GM20000 (cell line): ENCODE measurements around the gene SH3RF3.

Experiments
- DNase-seq: peaks from one replicate; pipeline ENCODE4 v3.0.0; 2012; ENCODE audit warnings: low spot score
- CTCF ChIP-seq: IDR thresholded peaks from 2 replicates; pipeline ENCODE4 v1.5.1; 2012; ENCODE audit warnings: mild to moderate bottlenecking, control low read depth; ENCODE audit errors: extremely low read depth, missing control alignments

Gene SH3RF3

GRCh38 chr2:109471658-109472057 lies 342.7 kb downstream of the SH3RF3 start:
- no peak for TF ChIP-seq CTCF
- DNase-seq: no peak

DNA sequence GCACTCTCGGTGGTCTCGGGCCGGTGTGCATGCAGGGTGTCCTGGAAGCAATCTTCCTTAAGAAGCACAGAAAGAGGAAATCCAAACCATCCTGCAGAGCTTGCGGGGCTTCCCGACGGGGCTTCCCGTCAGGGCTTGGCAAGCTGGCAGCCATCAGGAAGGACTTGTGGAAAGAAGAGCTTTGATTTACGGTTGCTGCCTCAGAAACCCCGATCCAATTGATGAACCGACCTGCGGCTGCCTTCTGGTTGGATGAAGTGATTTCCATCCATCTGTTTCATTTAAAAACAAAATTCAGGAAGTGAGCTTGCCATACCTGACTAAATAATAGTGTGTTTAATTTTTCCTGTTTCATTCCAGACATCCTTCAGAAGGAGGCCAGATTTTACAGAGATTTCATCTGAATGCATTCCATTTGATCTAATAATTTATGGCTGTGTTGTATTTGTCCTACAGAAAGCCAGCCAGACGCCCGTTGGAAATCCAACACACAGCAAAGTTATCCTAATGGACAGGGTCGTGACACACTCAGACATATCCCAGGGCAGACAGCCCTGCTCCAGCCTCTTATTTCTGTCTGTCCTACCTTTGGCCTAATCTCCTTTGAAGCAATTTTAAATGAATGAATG lies 343.4 kb downstream of the SH3RF3 start:
- DNase-seq: no peak
- TF ChIP-seq CTCF: no peak

DNA sequence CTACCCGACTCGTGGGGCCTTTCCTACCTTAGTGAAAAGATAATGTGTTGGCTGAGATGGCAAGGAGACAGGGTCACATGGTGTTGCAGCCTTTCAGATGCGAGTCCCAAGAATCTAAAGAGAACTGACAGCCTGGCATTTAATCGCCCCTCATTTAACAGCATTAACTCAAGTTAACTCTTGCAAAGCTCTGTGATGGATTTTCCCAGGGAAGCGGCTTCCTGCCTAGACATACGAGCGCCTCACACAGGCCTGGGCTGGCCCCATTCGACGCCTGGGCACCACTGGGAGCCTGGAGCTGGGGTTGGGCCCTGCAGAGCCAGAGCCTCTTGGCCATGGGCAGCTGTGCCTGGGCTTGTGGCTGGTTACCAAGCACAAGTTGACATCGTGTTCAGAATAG lies 344.0 kb downstream of the SH3RF3 start:
- DNase-seq: no peak
- TF ChIP-seq CTCF: no peak

GRCh38 chr2:109473616-109474318 lies 344.8 kb downstream of the SH3RF3 start:
- DNase-seq: no peak
- TF ChIP-seq CTCF: no peak

- no peak for TF ChIP-seq CTCF
- DNase-seq: no peak
Measured at GRCh38 chr2:109474319-109474825, 345.4 kb downstream of the SH3RF3 start.

DNA sequence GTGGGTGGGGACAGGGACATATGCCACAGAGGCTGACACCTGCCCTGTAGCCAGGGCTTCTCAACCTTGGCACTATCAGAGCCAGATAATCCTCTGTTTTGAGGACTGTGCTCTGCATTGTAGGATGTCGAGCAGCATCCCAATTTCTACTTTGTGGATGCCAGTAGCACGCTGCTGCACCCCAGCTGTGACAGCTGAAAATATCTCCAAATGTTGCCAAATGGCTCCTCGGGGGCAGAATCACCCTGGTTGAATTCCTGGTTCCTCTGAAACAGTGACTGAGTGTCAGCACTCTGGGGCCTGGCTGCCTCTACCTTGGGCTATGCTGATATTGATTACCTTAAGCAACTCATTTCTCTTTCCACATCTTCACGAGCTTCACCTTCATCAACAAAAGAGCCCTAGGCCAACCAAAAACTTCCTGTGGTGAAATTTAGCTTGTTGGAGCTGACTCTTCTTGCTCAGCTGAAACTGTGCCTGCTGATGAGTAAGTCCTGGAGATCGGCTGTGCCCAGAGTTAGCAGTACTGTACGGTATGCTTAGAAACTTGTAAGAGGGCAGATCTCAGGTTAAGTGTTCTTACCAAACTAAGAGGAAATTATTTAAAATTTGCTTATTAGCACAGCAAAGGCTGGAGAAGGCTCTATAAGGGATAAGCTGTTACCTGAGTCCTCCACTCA lies 346.7 kb downstream of the SH3RF3 start:
- no peak for TF ChIP-seq CTCF
- DNase-seq: no peak

- DNase-seq: no peak
- TF ChIP-seq CTCF: no peak
Measured at GRCh38 chr2:109476641-109477441, 347.8 kb downstream of the SH3RF3 start.
